Measurements from ENCODE around the gene NOVA1.

NOVA1 gene

GRCh38 chr14:26611259-26611658, 13.4 kb upstream of the NOVA1 start:
- no peak overlapping the region for H3K4me3 ChIP-seq (ENCODE audit: low read depth, low read length)
- TF ChIP-seq CTCF (IDR thresholded peaks at IDR 0.05; ENCODE audit: low read depth, low read length) = no peak

- TF ChIP-seq CTCF (IDR thresholded peaks at IDR 0.05; ENCODE audit: low read depth, low read length) = no peak
- H3K4me3 ChIP-seq (ENCODE audit: low read depth, low read length) = no peak overlapping the region
These were observed 9.0 kb upstream of the NOVA1 start for GRCh38 chr14:26606729-26607312.

GRCh38 chr14:26605602-26606001, 7.8 kb upstream of the NOVA1 start:
- H3K4me3 ChIP-seq (ENCODE audit: low read depth, low read length) = no peak overlapping the region
- TF ChIP-seq CTCF (IDR thresholded peaks at IDR 0.05; ENCODE audit: low read depth, low read length) = no peak

GRCh38 chr14:26602902-26603301, 5.1 kb upstream of the NOVA1 start:
- no peak overlapping the region for H3K4me3 ChIP-seq (ENCODE audit: low read depth, low read length)
- TF ChIP-seq CTCF (IDR thresholded peaks at IDR 0.05; ENCODE audit: low read depth, low read length) = no peak

- no peak for TF ChIP-seq CTCF (IDR thresholded peaks at IDR 0.05; ENCODE audit: low read depth, low read length)
- H3K4me3 ChIP-seq (ENCODE audit: low read depth, low read length) = no peak overlapping the region
These were observed 4.0 kb upstream of the NOVA1 start for GRCh38 chr14:26601856-26602255.

GRCh38 chr14:26599291-26599690, 1.5 kb upstream of the NOVA1 start:
- H3K4me3 ChIP-seq (ENCODE audit: low read depth, low read length) = no peak overlapping the region
- no peak for TF ChIP-seq CTCF (IDR thresholded peaks at IDR 0.05; ENCODE audit: low read depth, low read length)

GRCh38 chr14:26598672-26599131, 869 bp upstream of the NOVA1 start:
- no peak for TF ChIP-seq CTCF (IDR thresholded peaks at IDR 0.05; ENCODE audit: low read depth, low read length)
- no peak overlapping the region for H3K4me3 ChIP-seq (ENCODE audit: low read depth, low read length)

All from WI38 (cell line).